Ishikawa (cell line): ENCODE data around the gene PPP1R3F.

Experiments
- CEBPB ChIP-seq: IDR thresholded peaks from 2 replicates; pipeline ENCODE4 v1.6.1; 2012
- CREB1 ChIP-seq: IDR thresholded peaks from 2 replicates; pipeline ENCODE4 v1.6.1; 2012; ENCODE audit warnings: low read depth
- EGR1 ChIP-seq: IDR thresholded peaks from 2 replicates; pipeline ENCODE4 v1.6.1; 2012
- EP300 ChIP-seq: IDR thresholded peaks from 2 replicates; pipeline ENCODE4 v1.6.1; 2012; ENCODE audit warnings: borderline replicate concordance
- FOXM1 ChIP-seq: IDR thresholded peaks from 2 replicates; pipeline ENCODE4 v1.6.1; 2012; ENCODE audit warnings: low read depth, borderline replicate concordance
- NFIC ChIP-seq: IDR thresholded peaks from 2 replicates; pipeline ENCODE4 v1.6.1; 2012
- RAD21 ChIP-seq: IDR thresholded peaks from 2 replicates; pipeline ENCODE4 v1.6.1; 2012; ENCODE audit warnings: low read depth
- TAF1 ChIP-seq: IDR thresholded peaks from 2 replicates; pipeline ENCODE4 v1.6.1; 2012; ENCODE audit warnings: low read depth, mild to moderate bottlenecking
- TCF12 ChIP-seq: IDR thresholded peaks from 2 replicates; pipeline ENCODE4 v1.6.1; 2012; ENCODE audit warnings: low read depth
- TEAD4 ChIP-seq: IDR thresholded peaks from 2 replicates; pipeline ENCODE4 v1.6.1; 2012
- YY1 ChIP-seq: IDR thresholded peaks from 2 replicates; pipeline ENCODE4 v1.6.1; 2012; ENCODE audit warnings: low read depth
- ZBTB7A ChIP-seq: IDR thresholded peaks from 2 replicates; pipeline ENCODE4 v1.6.1; 2012; ENCODE audit warnings: low read depth
- TF ChIP-seq, protein P1 (sequence below): IDR thresholded peaks from 2 replicates; pipeline ENCODE4 v1.6.1; 2012
- TF ChIP-seq, protein P2 (sequence below): IDR thresholded peaks from 2 replicates; pipeline ENCODE4 v1.6.1; 2012; ENCODE audit warnings: low read depth, mild to moderate bottlenecking
- TF ChIP-seq, protein P3 (sequence below): IDR thresholded peaks from 2 replicates; pipeline ENCODE4 v1.6.1; 2012

PPP1R3F gene

DNA sequence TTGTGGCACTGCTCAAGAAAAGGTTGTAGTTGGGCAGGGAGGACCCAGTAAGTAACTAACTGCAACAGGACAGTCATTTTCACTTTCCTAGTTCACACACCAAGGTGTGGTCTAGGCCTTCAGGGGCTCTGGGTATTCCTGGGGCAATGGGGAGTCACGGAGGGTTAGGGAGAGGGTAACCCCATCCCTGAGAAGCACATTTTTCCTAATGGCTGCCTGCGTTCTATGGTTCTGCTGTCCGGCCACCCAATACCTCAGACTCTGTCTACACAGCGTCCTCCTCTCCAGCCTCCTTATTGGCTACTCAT is 937 bp upstream of the PPP1R3F start:
- TF ChIP-seq TEAD4 (no peak), CREB1 (no peak), CEBPB (no peak), EP300 (no peak), TAF1 (no peak), YY1 (no peak), NFIC (no peak), RAD21 (no peak), ZBTB7A (no peak), EGR1 (no peak), FOXM1 (no peak), TCF12 (no peak)
- TF ChIP-seq, protein P1, sequence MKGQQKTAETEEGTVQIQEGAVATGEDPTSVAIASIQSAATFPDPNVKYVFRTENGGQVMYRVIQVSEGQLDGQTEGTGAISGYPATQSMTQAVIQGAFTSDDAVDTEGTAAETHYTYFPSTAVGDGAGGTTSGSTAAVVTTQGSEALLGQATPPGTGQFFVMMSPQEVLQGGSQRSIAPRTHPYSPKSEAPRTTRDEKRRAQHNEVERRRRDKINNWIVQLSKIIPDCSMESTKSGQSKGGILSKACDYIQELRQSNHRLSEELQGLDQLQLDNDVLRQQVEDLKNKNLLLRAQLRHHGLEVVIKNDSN: no peak
- TF ChIP-seq, protein P2, sequence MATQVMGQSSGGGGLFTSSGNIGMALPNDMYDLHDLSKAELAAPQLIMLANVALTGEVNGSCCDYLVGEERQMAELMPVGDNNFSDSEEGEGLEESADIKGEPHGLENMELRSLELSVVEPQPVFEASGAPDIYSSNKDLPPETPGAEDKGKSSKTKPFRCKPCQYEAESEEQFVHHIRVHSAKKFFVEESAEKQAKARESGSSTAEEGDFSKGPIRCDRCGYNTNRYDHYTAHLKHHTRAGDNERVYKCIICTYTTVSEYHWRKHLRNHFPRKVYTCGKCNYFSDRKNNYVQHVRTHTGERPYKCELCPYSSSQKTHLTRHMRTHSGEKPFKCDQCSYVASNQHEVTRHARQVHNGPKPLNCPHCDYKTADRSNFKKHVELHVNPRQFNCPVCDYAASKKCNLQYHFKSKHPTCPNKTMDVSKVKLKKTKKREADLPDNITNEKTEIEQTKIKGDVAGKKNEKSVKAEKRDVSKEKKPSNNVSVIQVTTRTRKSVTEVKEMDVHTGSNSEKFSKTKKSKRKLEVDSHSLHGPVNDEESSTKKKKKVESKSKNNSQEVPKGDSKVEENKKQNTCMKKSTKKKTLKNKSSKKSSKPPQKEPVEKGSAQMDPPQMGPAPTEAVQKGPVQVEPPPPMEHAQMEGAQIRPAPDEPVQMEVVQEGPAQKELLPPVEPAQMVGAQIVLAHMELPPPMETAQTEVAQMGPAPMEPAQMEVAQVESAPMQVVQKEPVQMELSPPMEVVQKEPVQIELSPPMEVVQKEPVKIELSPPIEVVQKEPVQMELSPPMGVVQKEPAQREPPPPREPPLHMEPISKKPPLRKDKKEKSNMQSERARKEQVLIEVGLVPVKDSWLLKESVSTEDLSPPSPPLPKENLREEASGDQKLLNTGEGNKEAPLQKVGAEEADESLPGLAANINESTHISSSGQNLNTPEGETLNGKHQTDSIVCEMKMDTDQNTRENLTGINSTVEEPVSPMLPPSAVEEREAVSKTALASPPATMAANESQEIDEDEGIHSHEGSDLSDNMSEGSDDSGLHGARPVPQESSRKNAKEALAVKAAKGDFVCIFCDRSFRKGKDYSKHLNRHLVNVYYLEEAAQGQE: no peak
- TF ChIP-seq, protein P3, sequence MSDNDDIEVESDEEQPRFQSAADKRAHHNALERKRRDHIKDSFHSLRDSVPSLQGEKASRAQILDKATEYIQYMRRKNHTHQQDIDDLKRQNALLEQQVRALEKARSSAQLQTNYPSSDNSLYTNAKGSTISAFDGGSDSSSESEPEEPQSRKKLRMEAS: no peak

DNA sequence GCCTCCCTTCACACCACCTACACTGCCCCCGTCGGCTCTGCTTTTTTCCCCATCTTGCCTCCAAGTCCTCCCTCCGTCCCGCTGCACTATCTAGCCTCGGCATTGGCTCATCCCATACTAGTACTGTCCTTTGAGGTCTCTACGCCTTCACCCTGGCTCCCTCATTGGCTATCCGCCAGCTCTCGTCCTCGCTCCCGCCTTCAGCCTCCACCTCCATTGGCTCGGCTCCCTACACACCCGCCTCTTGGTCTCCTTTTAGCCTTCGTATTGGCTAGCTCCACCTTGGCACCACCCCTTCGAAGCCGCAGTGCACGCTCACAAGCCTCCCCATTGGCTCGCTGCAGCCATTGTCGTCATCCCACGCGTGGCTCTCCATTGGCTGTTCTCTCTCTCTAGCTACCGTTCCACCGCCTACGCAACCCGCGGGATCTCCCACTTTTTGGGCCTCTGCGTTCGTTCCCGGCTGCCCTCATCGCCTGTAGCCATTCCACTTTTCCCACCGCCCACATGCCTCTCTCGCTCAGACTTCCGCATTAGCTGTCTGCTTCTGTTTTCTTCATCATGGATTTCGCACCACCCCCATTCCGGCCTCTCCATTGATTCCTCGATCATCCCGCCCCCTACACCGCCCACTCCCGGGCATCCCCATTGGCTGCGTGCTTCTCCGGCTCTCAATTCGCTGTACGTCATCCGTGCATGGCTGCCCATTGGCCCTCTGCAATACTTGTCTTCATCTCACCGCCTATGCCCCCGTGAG is 405 bp upstream of the PPP1R3F start:
- TF ChIP-seq TEAD4 (no peak), FOXM1 (no peak), ZBTB7A (no peak), EP300 (no peak), NFIC (peak; percentile 61), CEBPB (no peak), RAD21 (no peak), EGR1 (peak; percentile 92), TCF12 (no peak), TAF1 (no peak), CREB1 (peak; percentile 77), YY1 (0 out of 2 replicates have a peak, but pooled peaks have one; percentile 8)
- TF ChIP-seq, protein P3: no peak; the same call in 1 of the 2 replicates
- TF ChIP-seq, protein P1: no peak
- TF ChIP-seq, protein P2: no peak

DNA sequence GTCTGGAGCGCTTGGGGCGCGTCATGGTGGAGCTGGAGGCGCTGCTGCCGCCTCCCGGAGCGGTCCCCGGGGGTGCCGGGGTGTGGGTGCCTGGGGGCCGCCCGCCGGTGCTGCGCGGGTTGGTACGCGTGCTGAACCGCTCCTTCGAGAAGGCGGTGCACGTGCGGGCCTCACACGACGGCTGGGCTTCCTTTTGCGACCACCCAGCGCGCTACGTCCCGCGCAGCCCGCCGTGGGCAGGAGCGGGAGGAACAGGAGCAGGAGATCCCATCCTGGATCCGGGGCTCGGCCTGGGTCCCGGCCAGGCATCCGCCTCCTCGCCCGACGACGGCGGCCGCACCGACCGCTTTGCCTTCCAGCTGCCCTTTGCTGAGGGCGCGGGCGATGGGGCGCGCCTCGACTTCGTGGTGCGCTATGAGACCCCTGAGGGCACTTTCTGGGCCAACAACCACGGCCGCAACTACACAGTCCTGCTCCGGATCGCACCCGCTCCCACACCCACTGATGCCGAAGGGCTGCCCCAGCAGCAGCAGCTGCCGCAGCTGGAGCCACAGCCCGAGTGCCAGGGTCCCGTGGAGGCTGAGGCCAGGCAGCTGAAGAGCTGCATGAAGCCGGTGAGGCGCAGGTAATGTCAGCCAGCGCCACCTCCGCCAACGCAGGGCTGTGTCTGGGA is 792 bp downstream of the PPP1R3F start:
- TF ChIP-seq, protein P3: peak; percentile 82
- TF ChIP-seq NFIC: no peak
- no peak for TF ChIP-seq TCF12
- no peak for TF ChIP-seq FOXM1
- TF ChIP-seq TAF1: no peak

DNA sequence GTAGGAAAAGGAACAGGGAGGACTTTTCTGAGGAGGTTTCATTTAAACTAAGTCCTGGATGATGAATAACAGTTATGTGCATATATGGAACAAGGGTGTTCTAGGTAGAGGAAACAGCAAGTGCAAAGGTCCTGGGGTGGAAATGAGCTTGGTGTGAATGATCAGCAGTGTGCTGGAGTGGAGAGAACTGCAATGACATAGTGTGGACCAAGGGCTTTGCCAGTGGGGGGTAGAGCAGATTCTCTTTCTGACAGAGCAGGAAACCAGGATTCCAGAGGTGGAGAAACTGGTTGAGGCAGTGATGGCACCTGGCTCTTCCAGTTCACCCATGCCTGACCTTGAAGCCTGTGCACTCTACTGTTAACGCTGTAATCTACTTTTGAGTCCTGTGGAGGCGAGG is 1.7 kb downstream of the PPP1R3F start:
- TF ChIP-seq, protein P2: no peak
- TF ChIP-seq ZBTB7A: no peak
